Measurements from ENCODE around the gene PTPRF.

GRCh38 chr1:43559714-43560113 lies 29.0 kb downstream of the PTPRF start:
- TF ChIP-seq CTCF (IDR thresholded peaks at IDR 0.05; ENCODE audit: low read depth, low read length) (no peak), EZH2phosphoT487 (IDR thresholded peaks at IDR 0.05; ENCODE audit: low read depth) (no peak)

Measured in OCI-LY3 (cell line).